Activated CD8-positive, alpha-beta memory T cell treated with anti-CD3 and anti-CD28 coated beads, Interleukin-2, amount 50 U/mL, for 1 hour (primary cell): ENCODE measurements around the gene CDH22.

Source experiments
- DNase-seq: peaks from one replicate; pipeline ENCODE4 v3.0.0-alpha.2; 2020; ENCODE audit errors: extremely low read depth

The CDH22 gene

GRCh38 chr20:46268131-46268614 lies 40.1 kb downstream of the CDH22 start:
- DNase-seq: no peak

DNA sequence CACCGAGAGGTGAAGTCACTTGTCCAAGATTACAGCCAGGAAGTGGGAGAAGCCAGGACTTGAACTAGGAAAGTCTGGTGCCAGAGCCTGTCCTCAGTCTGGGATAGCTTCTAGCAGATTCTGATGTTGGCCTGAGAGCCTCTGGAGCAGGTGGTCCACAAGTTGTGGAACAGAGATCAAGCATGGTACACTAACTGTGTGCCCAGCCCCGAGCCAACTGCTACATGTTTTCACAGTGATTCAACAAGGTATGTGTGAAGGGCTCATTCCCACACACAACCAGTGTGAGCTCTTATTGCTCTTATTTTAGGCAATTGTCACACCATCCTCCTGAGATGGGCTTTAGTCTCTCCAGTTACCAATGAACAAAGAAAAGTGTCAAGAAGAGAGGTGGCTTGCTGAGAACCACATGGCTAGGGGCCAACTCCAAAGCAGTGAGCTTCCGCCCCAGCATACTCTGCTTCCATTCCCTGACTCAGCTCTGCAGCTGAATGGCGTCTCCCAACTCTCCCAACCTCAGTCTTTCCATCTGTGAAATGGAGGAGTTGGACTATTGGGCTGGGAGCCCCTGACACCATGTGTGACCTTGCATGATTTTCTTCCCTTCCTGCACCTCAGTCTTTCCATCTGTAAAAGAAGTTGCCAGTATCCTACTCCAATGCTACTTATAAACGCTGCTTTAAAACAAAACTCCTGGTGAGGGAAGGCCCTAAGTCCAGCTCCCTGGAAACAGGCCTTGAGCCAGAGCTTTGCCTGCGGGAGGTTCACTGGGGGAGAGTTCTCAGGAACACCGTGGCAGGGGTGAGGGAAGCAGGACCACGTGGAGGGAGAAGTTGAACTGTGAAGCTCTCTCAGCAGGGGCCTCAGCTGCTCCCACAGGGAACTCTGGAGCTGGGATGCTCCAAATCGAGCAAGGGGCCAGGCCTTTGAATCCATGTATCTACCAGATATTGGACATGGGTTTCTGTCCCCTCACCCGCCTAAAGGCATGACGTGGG lies 40.9 kb downstream of the CDH22 start:
- no peak for DNase-seq

DNA sequence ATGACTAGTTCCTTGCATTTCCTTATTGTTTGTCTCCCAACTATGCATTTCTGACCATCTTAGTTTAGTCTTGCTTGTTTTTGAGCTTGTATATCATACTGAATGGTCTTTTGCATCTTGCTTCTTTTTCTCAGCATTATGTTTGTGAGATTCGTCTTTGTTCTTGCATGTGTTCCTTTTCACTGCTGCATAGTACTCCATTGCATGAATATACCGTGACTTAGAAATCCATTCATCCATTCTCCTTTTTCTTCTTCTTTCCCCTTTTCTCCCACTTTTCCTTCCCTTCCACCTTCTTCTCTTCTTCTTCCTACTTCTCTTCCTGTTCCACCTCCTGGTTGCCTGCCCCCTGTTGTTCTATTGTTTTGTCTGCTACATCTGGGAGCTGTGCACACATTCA lies 42.8 kb downstream of the CDH22 start:
- DNase-seq: no peak

GRCh38 chr20:46264391-46265266 lies 43.7 kb downstream of the CDH22 start:
- DNase-seq: no peak

GRCh38 chr20:46261456-46262253 lies 46.6 kb downstream of the CDH22 start:
- DNase-seq: no peak

GRCh38 chr20:46260936-46261454 lies 47.3 kb downstream of the CDH22 start:
- no peak for DNase-seq

- no peak for DNase-seq
These were observed 47.8 kb downstream of the CDH22 start for GRCh38 chr20:46260480-46260879.

- DNase-seq: no peak
These were observed 48.9 kb downstream of the CDH22 start for GRCh38 chr20:46259260-46259859.

GRCh38 chr20:46257887-46258286 lies 50.4 kb downstream of the CDH22 start:
- DNase-seq: no peak

- DNase-seq: no peak
These were observed 52.0 kb downstream of the CDH22 start for GRCh38 chr20:46256293-46256692.

DNA sequence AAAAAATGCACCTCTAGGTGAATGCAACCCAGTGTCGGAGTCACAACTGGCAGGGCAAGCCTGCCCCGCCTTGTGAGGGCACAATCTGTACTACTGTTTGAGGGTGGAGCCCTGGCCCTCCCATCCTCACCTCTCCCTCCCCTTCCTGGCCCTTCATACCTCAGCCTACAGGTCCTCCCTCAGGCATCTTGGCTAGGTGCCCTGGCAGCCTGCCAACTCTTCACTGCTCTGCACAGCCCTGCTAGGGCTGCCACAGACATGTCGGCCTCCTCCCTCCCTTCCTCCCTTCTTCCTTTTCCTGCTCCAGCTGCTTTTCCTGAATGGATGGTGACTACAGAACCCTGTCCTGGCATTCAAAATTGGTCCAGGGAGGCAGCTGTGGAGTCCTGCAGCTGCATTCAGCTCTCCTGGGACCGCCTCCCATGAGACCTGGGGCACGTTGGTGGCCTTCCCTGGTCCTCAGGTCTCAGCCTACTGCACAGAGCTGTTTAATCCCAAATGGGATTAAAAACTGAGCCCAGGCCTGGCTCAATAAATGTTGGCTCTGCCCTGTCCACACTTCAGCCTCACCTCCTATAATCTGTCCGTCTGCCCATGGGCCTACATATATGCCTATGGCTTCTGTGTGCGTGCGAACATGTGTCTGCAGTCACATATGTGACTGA lies 52.7 kb downstream of the CDH22 start:
- no peak for DNase-seq

- no peak for DNase-seq
These were observed 54.9 kb downstream of the CDH22 start for GRCh38 chr20:46253391-46253790.

GRCh38 chr20:46252352-46253091 lies 55.8 kb downstream of the CDH22 start:
- no peak for DNase-seq

GRCh38 chr20:46251211-46251673 lies 57.1 kb downstream of the CDH22 start:
- DNase-seq: no peak

DNA sequence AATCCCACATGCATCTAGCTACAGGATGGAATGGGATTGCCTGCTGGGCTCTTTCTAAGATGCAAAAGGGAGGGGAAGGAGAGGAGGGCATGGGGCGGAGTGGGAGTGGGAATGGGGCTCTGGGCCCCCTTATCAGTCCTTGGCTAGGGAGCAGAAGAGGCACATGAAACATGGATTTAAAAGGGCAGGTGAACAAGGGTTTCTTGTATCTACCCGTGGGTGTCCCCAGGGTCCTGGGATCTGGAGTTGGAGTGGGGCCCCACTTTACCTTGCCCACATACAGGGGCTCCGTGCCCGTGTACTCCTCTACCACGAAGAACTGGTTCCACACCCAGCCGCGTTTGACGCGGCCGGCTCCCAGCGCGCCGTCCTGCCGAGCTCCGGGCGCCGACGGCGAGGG lies 57.5 kb downstream of the CDH22 start:
- DNase-seq: no peak

GRCh38 chr20:46249671-46250070 lies 58.6 kb downstream of the CDH22 start:
- DNase-seq: no peak

- no peak for DNase-seq
These were observed 61.7 kb downstream of the CDH22 start for GRCh38 chr20:46246559-46246958.

DNA sequence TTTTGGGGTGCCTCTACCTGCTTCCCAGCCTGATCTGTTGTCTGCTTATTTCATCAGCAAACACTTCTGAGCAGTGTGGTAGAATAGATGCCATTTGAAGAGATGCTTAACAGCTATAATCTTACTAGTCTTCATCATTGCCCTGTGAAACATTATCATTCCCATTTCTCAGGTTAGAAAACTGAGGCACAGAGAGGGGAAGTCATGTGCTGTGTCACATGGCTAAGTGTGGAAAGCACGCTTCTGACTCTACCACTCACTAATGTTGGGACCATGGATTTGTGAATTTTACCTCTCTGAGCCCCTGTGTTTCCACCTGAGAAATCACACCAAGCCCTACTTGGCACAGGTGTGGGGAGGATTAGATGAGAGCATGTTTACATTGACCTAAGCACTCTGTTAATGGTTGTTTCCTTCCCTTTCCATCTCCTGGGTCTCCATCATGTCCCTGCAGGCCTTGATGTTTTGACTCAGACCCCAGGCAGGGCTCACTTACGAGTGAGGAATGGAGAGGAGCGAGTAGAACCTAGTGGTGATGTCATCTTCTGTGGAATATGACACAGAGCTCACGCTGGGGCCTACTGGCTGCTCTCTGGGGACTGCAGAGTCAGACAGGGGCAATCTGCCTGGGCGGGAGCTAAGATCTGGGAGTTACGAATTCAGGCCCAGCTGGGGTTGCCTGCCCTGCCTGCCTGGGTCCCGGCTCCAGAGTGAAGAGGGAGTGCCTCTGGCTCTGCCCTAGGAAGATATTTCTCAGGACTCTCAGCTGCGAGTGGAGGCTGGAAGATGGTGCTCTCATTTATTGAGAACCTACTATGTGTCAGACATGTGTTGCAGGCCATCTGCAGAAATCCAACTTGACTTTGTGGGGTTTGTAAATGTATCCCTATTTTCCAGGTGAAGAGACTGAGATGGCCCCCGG lies 64.3 kb downstream of the CDH22 start:
- no peak for DNase-seq
